ENCODE results near the gene TRRAP. TPM values are rescaled to one million over a fixed set of nuclear protein-coding genes. Genes with fewer than 3 reads are reported as not detected.

The TRRAP gene
- total and polyA plus RNA-seq, 2 of the 8 experiments (the other 6 are each of a cell fraction or from before 2014, with no cell fraction given): 21.7 to 48.6 TPM

- FAIRE-seq (no peak), DNase-seq (ENCODE audit: low read depth in 1 of 2, low spot score in 2 of 2) (no peak)
- TF ChIP-seq TAF1 (IDR thresholded peaks at IDR 0.05; ENCODE audit: low read depth, low read length): no peak
- no peak for TF ChIP-seq CTBP2 (IDR thresholded peaks at IDR 0.05; ENCODE audit: borderline replicate concordance, insufficient read depth, insufficient read length, low read length)
- no peak for TF ChIP-seq E2F6 (IDR thresholded peaks at IDR 0.05)
- TF ChIP-seq BRCA1 (IDR thresholded peaks at IDR 0.05; ENCODE audit: low read depth, low read length): no peak
- TF ChIP-seq CHD2 (IDR thresholded peaks at IDR 0.05; ENCODE audit: low read length): no peak
- TF ChIP-seq TCF12 (IDR thresholded peaks at IDR 0.05; ENCODE audit: low read depth, low read length): no peak
- no peak for TF ChIP-seq HDAC2 (IDR thresholded peaks at IDR 0.05; ENCODE audit: borderline replicate concordance in 1 of 2, low read depth in 2 of 2, low read length in 2 of 2)
- TF ChIP-seq TBP (IDR thresholded peaks at IDR 0.05; ENCODE audit: low read depth, low read length): no peak
- no peak for TF ChIP-seq EP300 (IDR thresholded peaks at IDR 0.05; ENCODE audit: borderline replicate concordance in 1 of 2, low read depth in 2 of 2, low read length in 2 of 2)
- TF ChIP-seq BACH1 (IDR thresholded peaks at IDR 0.05; ENCODE audit: low read length): no peak
- no peak for TF ChIP-seq SP2 (IDR thresholded peaks at IDR 0.05; ENCODE audit: low read length)
- Histone ChIP-seq H3K9me3 (ENCODE audit: insufficient read depth in 2 of 2, low read depth in 1 of 2, low read length in 1 of 2) (no peaks in the 10 kb centered on the region), H3K79me1 (ENCODE audit: low read depth, low read length) (no peaks in the 10 kb centered on the region), H3K23ac (ENCODE audit: insufficient read length) (no peak overlapping the region), H3K14ac (ENCODE audit: insufficient read length) (no peak overlapping the region), H3K27ac (ENCODE audit: low read depth, low read length) (no peak overlapping the region), H2BK12ac (ENCODE audit: low read depth, low read length) (no peak overlapping the region), H4K91ac (replicated peaks; ENCODE audit: insufficient read length, low read length) (no peak overlapping the region), H4K8ac (ENCODE audit: extremely low read depth, insufficient read depth, low read length) (no peak overlapping the region; the same call in 1 of the 2 replicates), H3K4me1 (replicated peaks in 1 of 4; ENCODE audit: control insufficient read depth in 3 of 4, insufficient read depth in 4 of 4, low read length in 3 of 4) (no peaks in the 10 kb centered on the region), H2AFZ (ENCODE audit: low read length) (no peak overlapping the region), H3K56ac (replicated peaks; ENCODE audit: insufficient read length, low read depth, low read length) (no peak overlapping the region), H3K36me3 (ENCODE audit: control insufficient read depth in 2 of 4, insufficient read depth in 4 of 4, low read length in 3 of 4) (peaks cover 13 to 64% (median 37%) of the 10 kb centered on the region in 4 experiments; a peak in 6 of 8 replicates), H3K27me3 (replicated peaks in 1 of 4; ENCODE audit: control insufficient read depth in 3 of 4, extremely low read depth in 1 of 4, insufficient read depth in 3 of 4, low read length in 3 of 4) (no peaks in the 10 kb centered on the region), H3K4ac (replicated peaks; ENCODE audit: insufficient read length, low read depth, low read length) (no peak overlapping the region), H2BK20ac (ENCODE audit: low read length) (no peak overlapping the region), H3K79me2 (ENCODE audit: control insufficient read depth in 1 of 2, insufficient read depth in 2 of 2, low read length in 2 of 2) (no peaks in the 10 kb centered on the region), H3K18ac (ENCODE audit: extremely low read depth, low read length) (no peak overlapping the region), H4K20me1 (replicated peaks in 1 of 2; ENCODE audit: control insufficient read depth in 1 of 2, insufficient read depth in 2 of 2, low read length in 2 of 2) (peaks cover 0 to 1% of the 10 kb centered on the region in 2 experiments), H2AK5ac (ENCODE audit: low read depth, low read length) (no peak overlapping the region), H3K9ac (replicated peaks in 1 of 4; ENCODE audit: extremely low read depth in 1 of 4, low read depth in 3 of 4, low read length in 3 of 4) (no peak overlapping the region), H3K23me2 (ENCODE audit: low read depth, low read length) (no peaks in the 10 kb centered on the region), H2BK120ac (replicated peaks; ENCODE audit: low read depth, low read length) (no peak overlapping the region), H2BK15ac (ENCODE audit: low read length) (no peak overlapping the region), H4K5ac (ENCODE audit: insufficient read length, low read depth, low read length) (no peak overlapping the region), H3K4me3 (ENCODE audit: extremely low read depth in 1 of 4, insufficient read depth in 2 of 4, low read depth in 3 of 4, low read length in 4 of 4) (no peak overlapping the region), H2BK5ac (ENCODE audit: low read depth, low read length) (no peak overlapping the region), H3K4me2 (ENCODE audit: insufficient read depth in 1 of 2, low read depth in 2 of 2, low read length in 2 of 2) (no peak overlapping the region)
- ChIA-PET POLR2A (ENCODE audit: partially characterized antibody) (interaction anchor here (1.7 kb wide), 1 partner anchor 11 kb away, joined by 7 read pairs; no protein-coding TSS in a partner anchor), CTCF (ENCODE audit: partially characterized antibody) (interaction anchor here (1.1 to 2.2 kb wide), 4 partner anchors 11 to 308 kb away, joined by 4 to 10 read pairs (median 4); no protein-coding TSS in a partner anchor)
- 92% methylated on average over 26 of the region's 26 CpGs; no CpG with 5 or more reads in 1 of the 2 experiments for WGBS, 2 experiments (ENCODE audit: extremely low coverage in 1 of 2, insufficient coverage in 1 of 2, insufficient read length in 1 of 2, insufficient replicate concordance in 2 of 2, low coverage in 1 of 2, low lambda C conversion rate in 2 of 2, missing lambda C conversion rate in 1 of 2)
Observed at GRCh38 chr7:99004781-99005500, 126.6 kb downstream of the TRRAP start.

Data from H1 (cell line).